ENCODE results near the gene TBRG1.

The TBRG1 gene

DNA sequence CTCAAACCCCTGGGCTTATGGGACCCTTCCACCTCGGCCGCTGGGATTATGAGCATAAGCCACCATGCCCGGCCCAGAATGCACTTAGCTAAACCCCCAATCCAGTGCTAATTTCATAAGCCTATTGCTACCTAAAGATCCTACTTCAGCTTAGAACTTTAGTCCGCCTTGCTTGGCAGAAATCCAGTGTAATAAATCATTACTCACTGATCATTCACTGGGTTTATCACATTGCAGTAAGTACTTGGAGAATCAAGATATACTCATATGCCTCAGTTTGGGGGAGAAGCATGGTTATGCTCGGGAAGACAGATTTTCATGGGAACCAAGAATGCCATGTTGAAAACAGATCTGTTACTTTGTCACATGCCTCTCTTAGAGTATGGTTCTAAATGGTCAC, 3.8 kb upstream of the TBRG1 start:
- DNase-seq, result no peak

DNA sequence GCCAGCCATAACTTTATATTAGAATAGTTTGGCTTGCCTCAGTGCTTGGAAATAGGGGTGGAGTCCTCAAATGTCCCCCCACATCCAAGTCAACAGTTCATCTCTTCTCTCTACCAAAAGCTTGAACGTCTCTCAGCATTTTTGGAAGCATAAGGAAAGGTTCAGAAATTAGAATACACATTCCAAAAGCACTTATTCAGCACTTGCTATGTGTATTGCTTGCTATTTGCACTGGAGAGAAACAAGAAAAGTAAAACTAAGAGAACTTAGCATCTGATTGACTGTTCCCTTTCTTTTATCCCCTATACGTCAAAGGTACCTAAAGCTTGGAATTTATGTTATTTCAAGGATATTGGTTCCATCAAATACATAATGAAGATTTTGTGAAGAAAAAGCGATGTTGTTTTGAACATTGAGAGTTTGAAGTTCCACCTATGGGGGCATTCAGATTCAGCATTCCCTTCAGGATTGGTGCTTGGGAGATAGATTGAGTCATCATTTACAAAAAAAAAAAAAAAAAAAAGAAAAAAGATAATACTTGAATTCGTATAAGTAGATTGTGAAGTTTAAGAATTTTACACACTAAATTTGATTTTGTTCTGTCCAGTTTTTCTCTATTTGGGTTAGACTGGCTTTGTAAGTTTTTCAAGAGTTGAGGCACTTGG, 1.3 kb downstream of the TBRG1 start:
- DNase-seq, result no peak

DNA sequence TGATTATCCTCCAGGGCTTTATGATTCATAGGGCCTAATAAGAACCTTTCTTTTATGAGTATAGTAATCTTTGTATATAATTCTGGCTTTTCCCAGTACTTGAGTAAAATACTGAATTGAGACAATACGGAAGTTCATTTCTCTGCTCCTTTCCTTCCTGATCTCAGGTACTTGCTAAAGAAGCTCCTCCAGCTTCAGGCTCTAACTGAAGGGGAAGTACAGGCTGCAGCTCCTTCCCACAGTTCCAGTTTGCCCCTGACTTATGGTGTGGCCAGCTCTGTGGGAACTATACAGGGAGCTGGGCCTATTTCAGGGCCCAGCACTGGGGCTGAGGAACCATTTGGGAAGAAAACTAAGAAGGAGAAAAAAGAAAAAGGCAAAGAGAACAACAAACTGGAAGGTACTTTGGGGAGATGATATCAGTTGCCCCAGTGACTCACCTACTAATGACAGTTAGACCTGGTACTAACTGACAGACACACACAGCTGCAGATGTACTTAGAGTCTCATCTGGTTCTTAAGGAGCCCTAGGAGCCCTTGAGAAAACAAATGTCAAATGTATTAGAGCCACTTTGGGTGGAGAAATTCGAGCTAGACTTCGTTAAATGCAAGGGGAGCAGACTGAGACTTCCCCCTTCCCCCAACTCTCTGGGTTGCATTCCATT, 3.0 kb downstream of the TBRG1 start:
- no peak for DNase-seq

- DNase-seq, result no peak
Measured at GRCh38 chr11:124627546-124627945, 4.9 kb downstream of the TBRG1 start.

- no peak for DNase-seq
Measured at GRCh38 chr11:124629961-124630360, 7.3 kb downstream of the TBRG1 start.

- peak in 1 of 3 experiments; percentile 20 for DNase-seq
Measured at GRCh38 chr11:124633355-124633754, 10.7 kb downstream of the TBRG1 start.

DNA sequence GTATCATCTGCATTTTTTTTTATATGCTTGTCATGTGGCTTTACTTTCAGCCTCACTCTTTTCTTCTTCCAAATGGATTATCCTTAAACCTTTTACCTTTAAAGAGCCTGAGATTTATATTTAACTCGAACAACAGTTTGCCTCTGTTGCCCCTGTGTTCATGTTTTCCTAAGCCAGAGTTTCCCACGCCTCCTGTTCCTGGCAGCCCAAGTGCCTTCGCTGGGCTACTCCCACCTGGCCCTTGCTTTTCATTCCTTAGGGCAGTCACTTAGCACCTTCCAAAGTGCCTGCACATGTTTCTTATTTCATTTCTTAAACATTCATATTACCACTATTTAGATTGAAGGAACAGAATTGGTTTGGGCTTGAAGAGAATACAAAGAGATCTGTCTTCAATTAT, 13.3 kb downstream of the TBRG1 start:
- DNase-seq, result no peak

- DNase-seq, result no peak
Measured at GRCh38 chr11:124638500-124638899, 15.8 kb downstream of the TBRG1 start.

DNA sequence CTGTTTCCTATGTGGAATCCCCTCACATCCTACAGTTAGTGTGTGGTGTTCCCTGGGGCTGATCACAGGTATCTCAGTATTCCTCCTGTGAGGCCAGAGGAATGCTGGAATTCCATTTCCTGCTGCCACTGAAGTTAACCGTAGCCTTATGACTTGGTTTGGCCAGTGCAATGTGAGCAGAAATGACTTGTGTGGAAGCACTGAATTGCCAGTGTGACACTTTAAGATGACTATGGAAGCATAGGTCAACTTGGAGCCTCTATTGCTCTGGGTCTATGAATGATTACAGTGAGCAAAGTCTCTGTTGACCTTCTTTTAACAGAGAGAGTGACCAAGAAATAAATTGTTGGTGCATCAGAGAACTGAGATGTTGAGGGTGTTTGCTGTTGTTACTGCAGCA, 16.5 kb downstream of the TBRG1 start:
- no peak for DNase-seq

- DNase-seq, result no peak
Measured at GRCh38 chr11:124640666-124641065, 18.0 kb downstream of the TBRG1 start.

DNA sequence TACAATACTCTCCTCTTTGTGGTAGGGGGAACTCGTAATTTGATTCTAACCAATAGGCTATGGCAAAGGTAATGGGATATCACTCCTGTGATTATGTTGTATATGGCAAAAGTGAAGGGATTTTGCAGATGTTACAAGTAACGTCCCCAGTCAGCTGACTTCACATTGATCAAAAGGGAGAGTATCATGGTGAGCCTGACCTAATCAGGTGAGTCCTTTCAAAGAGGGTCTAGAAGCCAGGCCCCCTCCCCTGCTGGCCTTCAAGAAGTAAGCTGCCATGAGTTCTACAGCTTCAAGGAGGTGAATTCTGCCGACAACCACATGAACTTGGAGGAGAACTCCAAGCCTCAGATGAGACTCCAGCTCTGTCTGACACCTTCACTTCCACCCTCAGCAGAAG, 20.0 kb downstream of the TBRG1 start:
- DNase-seq, result no peak

GRCh38 chr11:124643042-124643604, 20.5 kb downstream of the TBRG1 start:
- DNase-seq, result no peak

DNA sequence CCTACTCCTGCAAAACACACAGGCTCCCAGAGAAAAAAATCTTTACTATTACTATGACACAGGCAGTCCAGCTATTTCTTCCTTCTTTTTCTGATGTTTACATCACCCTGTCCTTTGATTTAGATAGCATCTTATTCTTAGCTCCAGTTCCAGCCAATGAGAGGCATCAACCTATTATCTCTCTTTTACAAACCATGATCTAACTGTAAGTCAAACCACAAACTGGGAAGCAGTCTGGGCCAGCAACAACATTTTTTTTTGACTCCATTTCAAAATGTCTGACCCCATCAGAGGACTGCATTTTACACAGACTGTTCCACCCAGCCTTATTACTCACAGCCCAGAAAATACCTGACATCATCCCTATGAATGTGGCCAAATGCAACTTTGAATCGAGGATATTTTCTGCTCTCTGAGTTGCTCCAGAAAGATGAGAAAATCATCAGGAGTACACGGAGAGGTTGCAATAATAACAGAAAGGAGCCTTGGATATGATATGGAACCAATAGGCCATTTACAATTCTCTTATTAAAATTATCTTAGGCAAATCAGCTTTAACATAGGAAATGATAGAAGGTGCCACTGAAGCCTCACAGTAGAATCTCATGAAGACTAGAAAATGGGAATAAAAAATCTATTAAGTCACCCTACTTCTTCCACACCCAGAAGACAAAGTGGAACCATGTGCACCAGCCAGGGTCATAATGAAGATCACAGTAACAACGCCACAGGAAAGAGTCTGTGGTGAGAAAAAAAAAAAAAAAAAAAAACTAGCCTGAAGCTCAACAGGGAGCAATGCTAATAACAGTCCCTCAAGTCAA, 21.2 kb downstream of the TBRG1 start:
- no peak for DNase-seq

DNA sequence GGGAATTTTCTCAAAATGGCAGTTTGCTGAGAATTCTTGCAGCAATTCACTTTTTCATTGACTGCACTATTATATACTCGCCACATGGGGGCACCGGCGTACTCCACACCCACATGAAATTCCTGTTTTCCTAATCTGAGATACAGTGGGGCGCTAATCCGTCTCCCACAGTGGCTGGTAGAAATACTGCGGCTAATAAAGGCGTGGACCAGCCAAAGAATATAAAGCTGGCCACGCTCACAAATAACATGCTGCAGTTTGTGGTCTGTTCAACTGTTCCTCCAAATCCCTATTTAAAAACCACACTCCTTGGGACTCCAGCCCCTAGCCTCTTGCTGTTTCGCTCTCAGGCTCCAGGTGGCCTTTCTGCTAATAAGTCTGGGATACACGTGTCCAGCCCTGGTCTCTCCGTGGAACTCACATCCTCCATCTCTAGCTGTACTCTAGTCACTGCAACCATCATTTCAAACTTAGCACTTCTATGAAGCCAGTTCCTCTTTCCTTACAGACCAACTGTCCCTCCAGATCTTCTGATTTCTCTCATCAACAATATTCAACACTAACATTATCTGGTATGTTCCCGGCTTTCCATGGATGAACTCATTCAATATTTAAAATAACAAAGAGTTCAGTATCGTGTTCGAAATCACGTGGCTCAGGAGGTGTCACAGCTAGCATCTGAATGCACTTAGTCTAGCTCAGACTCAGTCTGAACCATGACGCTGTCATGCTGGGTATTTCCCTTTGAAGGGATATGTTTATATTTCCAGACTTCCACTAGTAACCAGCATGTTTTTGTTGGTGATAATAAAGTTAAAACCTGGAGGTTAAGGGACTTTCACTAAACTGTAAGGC, 22.0 kb downstream of the TBRG1 start:
- DNase-seq, result peak; percentile 37 to 90 (median 82)

GRCh38 chr11:124646148-124646547, 23.5 kb downstream of the TBRG1 start:
- no peak for DNase-seq

- no peak for DNase-seq
Measured at GRCh38 chr11:124648610-124649009, 25.9 kb downstream of the TBRG1 start.

- peak; percentile 63 to 92 (median 88) for DNase-seq
Measured at GRCh38 chr11:124656774-124657630, 34.3 kb downstream of the TBRG1 start.

DNA sequence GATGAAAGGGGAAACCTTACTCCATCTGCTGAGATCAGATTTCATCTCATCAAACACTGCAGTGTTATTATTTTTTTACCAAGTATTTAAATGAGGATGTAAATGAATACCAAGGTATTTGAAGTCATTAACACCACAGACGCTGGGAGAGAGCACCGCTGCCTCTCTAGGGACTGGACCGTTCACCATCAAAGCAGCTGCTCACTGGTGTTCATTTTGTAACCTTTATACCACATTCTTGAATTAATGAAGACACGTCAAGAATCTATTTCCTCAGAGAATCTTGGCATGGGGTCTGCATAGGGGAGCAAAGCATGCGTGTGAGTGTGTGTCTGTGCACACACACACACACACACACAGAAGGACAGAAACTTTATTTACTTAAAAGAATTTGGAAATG, 35.2 kb downstream of the TBRG1 start:
- DNase-seq, result peak in 1 of 3 experiments; percentile 54

GRCh38 chr11:124658501-124658900, 35.8 kb downstream of the TBRG1 start:
- DNase-seq, result no peak

- no peak for DNase-seq
Measured at GRCh38 chr11:124658986-124659385, 36.3 kb downstream of the TBRG1 start.

DNA sequence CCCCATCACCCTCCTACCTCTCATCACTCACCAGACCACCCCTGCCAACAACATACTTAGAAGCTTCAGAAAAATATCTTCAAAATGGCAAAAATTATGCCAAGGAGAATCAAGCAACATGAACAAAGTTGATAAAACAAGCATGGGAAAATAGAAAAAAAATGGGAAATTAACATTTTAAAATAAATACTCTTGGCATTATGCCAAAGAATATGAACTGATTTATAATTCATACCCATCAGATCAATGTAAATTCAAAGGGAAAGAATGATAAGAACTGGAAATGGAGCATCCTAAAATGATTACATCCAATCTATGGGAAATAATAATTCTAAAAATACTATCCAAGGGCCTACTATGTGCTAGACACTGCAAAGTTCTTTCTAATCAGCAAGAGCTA, 38.9 kb downstream of the TBRG1 start:
- DNase-seq, result no peak

DNA sequence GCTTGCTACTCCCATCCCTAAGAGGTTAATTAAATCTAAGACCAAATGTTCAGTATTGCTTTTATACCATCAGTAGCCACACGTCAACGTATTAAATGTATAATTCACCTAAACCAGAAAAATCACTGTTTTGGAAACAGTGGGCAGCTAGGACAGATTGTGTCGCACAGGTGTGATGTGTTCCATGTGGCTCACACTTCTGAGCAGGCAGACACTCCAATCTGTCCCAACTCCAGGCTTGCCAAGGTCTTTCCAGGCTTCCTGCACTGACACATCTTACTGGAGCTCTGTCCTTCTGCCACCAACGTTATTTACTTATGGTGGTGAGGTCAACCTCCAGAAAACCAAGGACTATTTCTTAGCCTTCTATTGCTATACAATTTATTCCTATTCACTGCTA, 39.4 kb downstream of the TBRG1 start:
- DNase-seq, result no peak
